PC-9 (cell line): ENCODE measurements around the gene C11orf52. TPM values are rescaled to one million over a fixed set of nuclear protein-coding genes. Genes with fewer than 3 reads are reported as not detected.

ENCODE experiments used
- BruUV-seq: library from RNA; stranded (reverse); fragments of 400-500 nt; replicated peaks from 2 replicates; lab custom pipeline; 2021; lab: Mats Ljungman, UMichigan
- CTCF ChIA-PET: fragments of 300-600 bp; sonication (Branson Sonifier 250); formaldehyde crosslinking; loops from one replicate; lab custom pipeline; 2022; ENCODE audit warnings: antibody characterized with exemption; lab: Charles Lee
- POLR2A ChIA-PET: fragments of 300-600 bp; sonication (Branson Sonifier 250); formaldehyde crosslinking; loops from one replicate; lab custom pipeline; 2022; ENCODE audit warnings: antibody characterized with exemption; ENCODE audit not compliant: unreplicated experiment; lab: Charles Lee
- DNase-seq, 2 experiments: peaks; one replicate each; pipeline versions ENCODE4 v3.0.0 to v3.0.0-alpha.2; 2015 to 2022; ENCODE audit warnings: mixed read lengths in 1 of 2
- H2AFZ ChIP-seq: fragments of 200-600 bp; sonication (generic); 2 replicates; pipeline ENCODE4 v1.8.1; 2017; ENCODE audit warnings: antibody characterized with exemption
- H3F3A ChIP-seq: fragments of 200-600 bp; sonication (generic); 2 replicates; pipeline ENCODE4 v1.8.1; 2017; ENCODE audit warnings: antibody characterized with exemption, mild to moderate bottlenecking, low read depth; ENCODE audit not compliant: insufficient read depth
- H3K27ac ChIP-seq: fragments of 200-600 bp; sonication (generic); 2 replicates; pipeline ENCODE4 v1.6.1; 2016; ENCODE audit warnings: mixed run types
- H3K27me3 ChIP-seq: fragments of 200-600 bp; sonication (generic); 2 replicates; pipeline ENCODE4 v1.6.1; 2016; ENCODE audit warnings: low read depth, mixed run types; ENCODE audit not compliant: insufficient read depth
- H3K36me3 ChIP-seq: fragments of 200-600 bp; sonication (generic); 2 replicates; pipeline ENCODE4 v1.6.1; 2016; ENCODE audit warnings: low read depth, mixed run types
- H3K4me1 ChIP-seq: fragments of 200-600 bp; sonication (generic); replicated peaks from 2 replicates; pipeline ENCODE4 v1.6.1; 2016; ENCODE audit warnings: mixed run types; ENCODE audit not compliant: insufficient read depth
- H3K4me2 ChIP-seq: fragments of 200-600 bp; sonication (generic); 2 replicates; pipeline ENCODE4 v1.6.1; 2017; ENCODE audit warnings: mixed run types
- H3K4me3 ChIP-seq: fragments of 200-600 bp; sonication (generic); 2 replicates; pipeline ENCODE4 v1.6.1; 2016; ENCODE audit warnings: mixed run types
- H3K79me2 ChIP-seq: fragments of 200-600 bp; sonication (generic); 2 replicates; pipeline ENCODE4 v1.6.1; 2017; ENCODE audit warnings: low read depth, mixed run types
- H3K9me2 ChIP-seq: fragments of 200-600 bp; sonication (generic); 2 replicates; pipeline ENCODE4 v1.8.1; 2017; ENCODE audit warnings: mild to moderate bottlenecking; ENCODE audit not compliant: insufficient read depth
- H3K9me3 ChIP-seq: fragments of 200-600 bp; sonication (generic); 2 replicates; pipeline ENCODE4 v1.8.1; 2016; ENCODE audit warnings: low read depth; ENCODE audit not compliant: insufficient read depth
- H4K20me1 ChIP-seq: fragments of 200-600 bp; sonication (generic); 2 replicates; pipeline ENCODE4 v1.8.1; 2017; ENCODE audit not compliant: insufficient read depth
- EZH2 ChIP-seq: fragments of 200-600 bp; sonication (generic); IDR thresholded peaks from 2 replicates; pipeline ENCODE4 v1.8.0; 2017; ENCODE audit warnings: antibody characterized with exemption, low read depth
- intact Hi-C: fragments of 100-400 bp; cut with micrococcal nuclease; formaldehyde crosslinking; loops from one replicate; pipeline ENCODE4 v1.10.0; 2022; ENCODE audit not compliant: unreplicated experiment
- total RNA-seq: library from RNA; stranded (reverse); gene quantifications from 2 replicates; pipeline ENCODE4 v1.2.3, GENCODE V29; 2021
- TF ChIP-seq, protein P1 (sequence below): fragments of 200-600 bp; sonication (generic); conservative IDR thresholded peaks from 2 replicates; pipeline ENCODE4 v1.6.1; 2017; ENCODE audit warnings: mixed run types, antibody characterized with exemption, mild to moderate bottlenecking, moderate library complexity

Gene C11orf52
- total RNA-seq, 1 experiment from 2014 or later, result 6.4 TPM

DNA sequence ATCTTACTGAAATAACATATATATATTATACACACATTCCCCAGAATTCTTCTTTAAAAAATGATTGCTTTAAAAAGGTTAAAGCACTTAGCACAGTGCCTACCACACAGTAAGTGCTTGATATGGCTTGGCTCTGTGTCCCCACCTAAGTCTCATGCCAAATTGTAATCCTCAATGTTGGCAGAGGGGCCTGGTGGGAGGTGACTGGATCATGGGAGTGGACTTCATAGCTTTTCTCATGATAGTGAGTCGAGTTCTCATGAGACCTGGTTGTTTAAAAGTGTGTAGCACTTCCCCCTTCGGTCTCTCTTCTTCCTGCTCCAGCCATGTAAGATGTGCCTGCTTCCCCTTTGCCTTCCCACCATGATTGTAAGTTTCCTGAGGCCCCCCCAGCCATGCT lies 13.3 kb upstream of the C11orf52 start:
- H2AFZ ChIP-seq, result no peak overlapping the region
- DNase-seq, result no peak
- no peak overlapping the region for H3K4me3 ChIP-seq
- no peak for TF ChIP-seq EZH2
- TF ChIP-seq, protein P1, sequence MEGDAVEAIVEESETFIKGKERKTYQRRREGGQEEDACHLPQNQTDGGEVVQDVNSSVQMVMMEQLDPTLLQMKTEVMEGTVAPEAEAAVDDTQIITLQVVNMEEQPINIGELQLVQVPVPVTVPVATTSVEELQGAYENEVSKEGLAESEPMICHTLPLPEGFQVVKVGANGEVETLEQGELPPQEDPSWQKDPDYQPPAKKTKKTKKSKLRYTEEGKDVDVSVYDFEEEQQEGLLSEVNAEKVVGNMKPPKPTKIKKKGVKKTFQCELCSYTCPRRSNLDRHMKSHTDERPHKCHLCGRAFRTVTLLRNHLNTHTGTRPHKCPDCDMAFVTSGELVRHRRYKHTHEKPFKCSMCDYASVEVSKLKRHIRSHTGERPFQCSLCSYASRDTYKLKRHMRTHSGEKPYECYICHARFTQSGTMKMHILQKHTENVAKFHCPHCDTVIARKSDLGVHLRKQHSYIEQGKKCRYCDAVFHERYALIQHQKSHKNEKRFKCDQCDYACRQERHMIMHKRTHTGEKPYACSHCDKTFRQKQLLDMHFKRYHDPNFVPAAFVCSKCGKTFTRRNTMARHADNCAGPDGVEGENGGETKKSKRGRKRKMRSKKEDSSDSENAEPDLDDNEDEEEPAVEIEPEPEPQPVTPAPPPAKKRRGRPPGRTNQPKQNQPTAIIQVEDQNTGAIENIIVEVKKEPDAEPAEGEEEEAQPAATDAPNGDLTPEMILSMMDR, result no peak
- no peak overlapping the region for H3K27ac ChIP-seq
- no peaks in the 10 kb centered on the region for H3F3A ChIP-seq
- CTCF ChIA-PET, result no interaction called here
- no peak overlapping the region for H3K4me2 ChIP-seq
- POLR2A ChIA-PET, result no interaction called here
- no peaks in the 10 kb centered on the region for H3K9me2 ChIP-seq
- H3K79me2 ChIP-seq, result no peaks in the 10 kb centered on the region
- BruUV-seq, result no TSS peak
- H3K4me1 ChIP-seq, result no peaks in the 10 kb centered on the region
- intact Hi-C loops, result no loop called here
- no peaks in the 10 kb centered on the region for H3K27me3 ChIP-seq
- H4K20me1 ChIP-seq, result no peaks in the 10 kb centered on the region
- H3K9me3 ChIP-seq, result no peaks in the 10 kb centered on the region
- H3K36me3 ChIP-seq, result no peaks in the 10 kb centered on the region

DNA sequence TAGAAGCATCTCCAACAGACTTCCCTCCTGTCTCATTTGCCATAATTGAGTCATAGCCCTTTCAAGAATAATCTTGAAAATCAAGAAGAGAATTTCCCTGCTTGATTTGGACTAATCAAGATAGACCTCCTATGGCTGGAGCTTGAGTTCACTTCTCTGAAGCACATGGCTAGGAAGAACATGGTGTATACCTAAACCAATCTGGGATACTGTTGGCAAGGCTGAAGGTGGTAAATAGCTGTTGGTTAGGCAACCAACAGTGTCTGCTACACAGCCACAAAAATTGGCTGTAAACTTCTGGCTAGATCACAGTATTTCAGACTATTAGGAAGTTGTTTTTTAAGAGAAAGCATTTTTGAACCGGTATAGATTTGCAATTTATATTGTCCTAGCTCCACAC lies 12.0 kb upstream of the C11orf52 start:
- Histone ChIP-seq H3F3A (no peaks in the 10 kb centered on the region), H3K9me2 (no peaks in the 10 kb centered on the region), H3K9me3 (no peaks in the 10 kb centered on the region), H3K4me3 (no peak overlapping the region), H3K36me3 (no peaks in the 10 kb centered on the region), H3K4me1 (peaks cover under 1% of the 10 kb centered on the region; the same call in 1 of the 2 replicates), H3K79me2 (no peaks in the 10 kb centered on the region), H3K27me3 (no peaks in the 10 kb centered on the region), H3K4me2 (no peak overlapping the region), H2AFZ (no peak overlapping the region), H4K20me1 (no peaks in the 10 kb centered on the region), H3K27ac (no peak overlapping the region)
- ChIA-PET CTCF (no interaction called here), POLR2A (interaction anchor here (0.7 kb wide), 1 partner anchor 114 kb away, joined by 9 read pairs; no protein-coding TSS in a partner anchor)
- intact Hi-C loops, result no loop called here
- DNase-seq, result no peak
- TF ChIP-seq, protein P1, result no peak
- no peak for TF ChIP-seq EZH2
- BruUV-seq, result no TSS peak

DNA sequence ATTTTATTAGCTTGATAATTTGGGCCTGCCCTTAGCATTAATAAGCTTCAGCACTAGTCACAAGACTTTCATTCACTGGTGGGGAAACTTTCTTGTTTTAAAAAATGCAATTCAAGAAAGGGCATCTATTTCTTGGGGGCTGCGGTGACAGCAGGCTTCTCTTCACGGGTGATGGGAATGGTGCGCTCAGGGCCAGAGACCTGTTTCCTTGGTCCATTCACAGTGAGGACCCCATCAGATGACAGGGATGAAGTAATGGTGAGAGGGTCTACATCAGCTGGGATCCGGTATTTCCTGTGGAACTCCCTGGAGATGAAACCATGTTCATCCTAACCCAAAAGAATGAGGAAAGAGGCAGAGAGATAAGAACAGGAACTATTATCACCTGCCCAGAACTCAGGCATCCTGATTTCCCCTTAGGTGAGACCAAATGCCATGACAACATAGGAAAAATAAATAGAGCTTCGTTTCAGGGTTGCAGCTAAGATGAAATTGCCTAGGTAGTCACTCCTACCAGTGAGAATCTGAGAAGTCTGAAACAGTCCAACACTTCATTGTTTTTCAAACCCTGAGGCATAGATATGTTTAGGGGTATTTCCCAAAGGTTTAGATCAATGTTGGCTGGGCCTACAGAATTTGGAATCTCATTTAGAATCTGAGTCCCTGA lies 9.9 kb upstream of the C11orf52 start:
- DNase-seq, result no peak

More for the DNA sequence above, 9.9 kb upstream of the C11orf52 start:
- Histone ChIP-seq H3K27me3 (no peaks in the 10 kb centered on the region), H4K20me1 (no peaks in the 10 kb centered on the region), H3K4me2 (no peak overlapping the region), H2AFZ (no peak overlapping the region), H3K36me3 (no peaks in the 10 kb centered on the region), H3F3A (no peaks in the 10 kb centered on the region), H3K79me2 (no peaks in the 10 kb centered on the region), H3K4me3 (no peak overlapping the region), H3K9me2 (no peaks in the 10 kb centered on the region), H3K27ac (no peak overlapping the region), H3K4me1 (peaks cover 6% of the 10 kb centered on the region; the same call in 1 of the 2 replicates), H3K9me3 (no peaks in the 10 kb centered on the region)
- no TSS peak for BruUV-seq
- intact Hi-C loops, result no loop called here
- ChIA-PET CTCF (no interaction called here), POLR2A (interaction anchor here (0.6 kb wide), 1 partner anchor 10 kb away, joined by 3 read pairs; no protein-coding TSS in a partner anchor)
- TF ChIP-seq, protein P1, result no peak
- no peak for TF ChIP-seq EZH2
